ENCODE measurements around the gene OPA1.
"Not testable (repeated sequence)": the region's sequence is repeated elsewhere in the genome, so short reads cannot be mapped to it uniquely, and the experiment has no call there.

The OPA1 gene

GRCh38 chr3:193590088-193590856 is 2.7 kb upstream of the OPA1 start:
- DNase-seq: no peak

- peak in 3 of 58 donors; percentile 0 to 45 (median 28) for DNase-seq
Measured at GRCh38 chr3:193593668-193594030, 641 bp downstream of the OPA1 start.

GRCh38 chr3:193594946-193595689 is 2.1 kb downstream of the OPA1 start:
- DNase-seq: no peak

- no peak for DNase-seq
Measured at GRCh38 chr3:193595939-193596487, 3.0 kb downstream of the OPA1 start.

GRCh38 chr3:193598202-193598601 is 5.2 kb downstream of the OPA1 start:
- no peak for DNase-seq

- DNase-seq: no peak
Measured at GRCh38 chr3:193599393-193599792, 6.4 kb downstream of the OPA1 start.

GRCh38 chr3:193605876-193606275 is 12.9 kb downstream of the OPA1 start:
- peak in 8 of 58 donors; percentile 0 to 15 (median 7) for DNase-seq

GRCh38 chr3:193606892-193607291 is 13.9 kb downstream of the OPA1 start:
- not testable (repeated sequence) for DNase-seq

GRCh38 chr3:193610516-193610915 is 17.5 kb downstream of the OPA1 start:
- DNase-seq: not testable (repeated sequence)

- no peak for DNase-seq
Measured at GRCh38 chr3:193614430-193614829, 21.4 kb downstream of the OPA1 start.

- DNase-seq: no peak
Measured at GRCh38 chr3:193617628-193618027, 24.6 kb downstream of the OPA1 start.

- no peak for DNase-seq
Measured at GRCh38 chr3:193620057-193620456, 27.0 kb downstream of the OPA1 start.

GRCh38 chr3:193620650-193621049 is 27.6 kb downstream of the OPA1 start:
- DNase-seq: no peak

GRCh38 chr3:193621127-193621526 is 28.1 kb downstream of the OPA1 start:
- DNase-seq: peak in 1 of 58 donors; percentile 2

- no peak for DNase-seq
Measured at GRCh38 chr3:193630005-193630404, 37.0 kb downstream of the OPA1 start.

- DNase-seq: no peak
Measured at GRCh38 chr3:193637831-193638230, 44.8 kb downstream of the OPA1 start.

GRCh38 chr3:193638833-193639232 is 45.8 kb downstream of the OPA1 start:
- no peak for DNase-seq

GRCh38 chr3:193640165-193640715 is 47.2 kb downstream of the OPA1 start:
- no peak for DNase-seq

- DNase-seq: no peak
Measured at GRCh38 chr3:193640728-193641439, 47.9 kb downstream of the OPA1 start.

GRCh38 chr3:193641440-193641775 is 48.4 kb downstream of the OPA1 start:
- DNase-seq: no peak

GRCh38 chr3:193645806-193646205 is 52.8 kb downstream of the OPA1 start:
- DNase-seq: no peak

Data from anterior cingulate cortex (tissue), 58 donors.